ENCODE measurements around the gene LCE1E.

Gene LCE1E

GRCh38 chr1:152796421-152796820, 10.4 kb downstream of the LCE1E start, which contains the start of gene LCE1D:
Gene LCE1D (plus strand): TSS chr1:152796721. CDS start chr1:152797795, 1,074 bp downstream.
- no peak for DNase-seq (ENCODE audit: low read depth in 1 of 2, low spot score in 1 of 2)
- no peak for TF ChIP-seq REST (IDR thresholded peaks at IDR 0.05; ENCODE audit: insufficient replicate concordance, low read depth)
- no peak for TF ChIP-seq CTCF (IDR thresholded peaks at IDR 0.05; ENCODE audit: insufficient read depth, low read length)
- TF ChIP-seq POLR2AphosphoS5 (IDR thresholded peaks at IDR 0.05; ENCODE audit: low read depth), result no peak
- TF ChIP-seq SPI1 (IDR thresholded peaks at IDR 0.05; ENCODE audit: borderline replicate concordance, low read depth), result no peak
- no peak for TF ChIP-seq GABPA (IDR thresholded peaks at IDR 0.05; ENCODE audit: low read depth)
- no peak within 1 kb of the TSS for H3K27ac ChIP-seq (replicated peaks)
- H3K4me3 ChIP-seq (replicated peaks; ENCODE audit: insufficient read depth, low read length), result no peak within 1 kb of the TSS
- peaks cover 5% of the 10 kb centered on the region for H3K27me3 ChIP-seq (ENCODE audit: insufficient read depth, poor library complexity, severe bottlenecking)

GRCh38 chr1:152801333-152801732, 15.3 kb downstream of the LCE1E start:
- TF ChIP-seq REST (IDR thresholded peaks at IDR 0.05; ENCODE audit: insufficient replicate concordance, low read depth) (no peak), SPI1 (IDR thresholded peaks at IDR 0.05; ENCODE audit: borderline replicate concordance, low read depth) (no peak), POLR2AphosphoS5 (IDR thresholded peaks at IDR 0.05; ENCODE audit: low read depth) (no peak), CTCF (IDR thresholded peaks at IDR 0.05; ENCODE audit: insufficient read depth, low read length) (no peak), GABPA (IDR thresholded peaks at IDR 0.05; ENCODE audit: low read depth) (no peak)
- Histone ChIP-seq H3K27ac (replicated peaks) (no peak overlapping the region), H3K27me3 (ENCODE audit: insufficient read depth, poor library complexity, severe bottlenecking) (peaks cover 2% of the 10 kb centered on the region), H3K4me3 (replicated peaks; ENCODE audit: insufficient read depth, low read length) (no peak overlapping the region)
- no peak for DNase-seq (ENCODE audit: low read depth in 1 of 2, low spot score in 1 of 2)

GRCh38 chr1:152806576-152806975, 20.5 kb downstream of the LCE1E start, which contains the start of gene LCE1C:
Gene LCE1C (minus strand): TSS chr1:152806651. CDS start chr1:152805478, 1,173 bp downstream.
- Histone ChIP-seq H3K27me3 (ENCODE audit: insufficient read depth, poor library complexity, severe bottlenecking) (no peaks in the 10 kb centered on the region), H3K27ac (replicated peaks) (no peak within 1 kb of the TSS), H3K4me3 (replicated peaks; ENCODE audit: insufficient read depth, low read length) (no peak within 1 kb of the TSS)
- TF ChIP-seq GABPA (IDR thresholded peaks at IDR 0.05; ENCODE audit: low read depth), result no peak
- no peak for TF ChIP-seq POLR2AphosphoS5 (IDR thresholded peaks at IDR 0.05; ENCODE audit: low read depth)
- TF ChIP-seq REST (IDR thresholded peaks at IDR 0.05; ENCODE audit: insufficient replicate concordance, low read depth), result no peak
- no peak for TF ChIP-seq CTCF (IDR thresholded peaks at IDR 0.05; ENCODE audit: insufficient read depth, low read length)
- no peak for TF ChIP-seq SPI1 (IDR thresholded peaks at IDR 0.05; ENCODE audit: borderline replicate concordance, low read depth)
- no peak for DNase-seq (ENCODE audit: low read depth in 1 of 2, low spot score in 1 of 2)
